ENCODE results near the gene AARS2.
A peak's percentile ranks its signal among the peaks of the same experiment; 100 is the strongest.

AARS2 gene

DNA sequence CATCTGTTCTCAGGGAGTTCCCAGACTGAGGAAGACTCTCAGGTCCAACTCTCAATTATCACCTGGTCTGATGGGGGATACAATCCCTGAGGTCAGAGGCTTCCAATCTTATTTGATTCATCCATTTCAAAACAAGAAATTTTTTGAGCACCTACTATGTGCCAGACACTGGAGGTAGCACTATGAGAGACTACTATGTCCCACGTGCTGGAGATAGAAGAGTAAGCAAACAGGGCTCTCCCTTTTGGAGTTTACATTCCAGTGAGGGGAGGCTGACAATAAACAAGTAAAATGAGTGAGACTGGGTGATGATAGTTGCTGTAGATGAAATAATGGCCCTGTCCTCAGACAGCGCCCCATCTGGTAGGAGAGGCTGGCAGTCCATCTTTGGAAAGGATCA, 26.4 kb downstream of the AARS2 start:
- DNase-seq, result no peak
- peaks cover 79% of the 10 kb centered on the region for H3K27me3 Mint-ChIP-seq
- H3K9me3 Mint-ChIP-seq, result no peaks in the 10 kb centered on the region
- no peaks in the 10 kb centered on the region for H3K36me3 Mint-ChIP-seq
- H3K4me1 Mint-ChIP-seq, result no peaks in the 10 kb centered on the region
- CTCF ChIA-PET, result no interaction called here
- H3K4me3 Mint-ChIP-seq, result no peak overlapping the region
- no peak overlapping the region for H3K27ac Mint-ChIP-seq

DNA sequence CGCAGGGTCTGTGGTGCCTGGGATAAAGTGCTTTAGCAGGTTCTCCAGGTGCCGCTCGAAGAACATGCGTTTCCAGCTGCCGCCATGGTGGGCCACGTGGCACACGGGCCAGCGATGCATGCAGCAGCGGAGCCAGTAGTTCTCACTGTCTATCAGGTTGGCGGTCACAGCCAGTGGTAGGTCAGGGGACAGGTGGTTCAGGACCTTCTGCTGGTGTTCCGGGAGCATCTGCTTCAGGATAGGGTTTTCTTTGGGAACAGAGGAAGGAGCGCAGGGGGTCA, 26.9 kb downstream of the AARS2 start:
- peaks cover 74% of the 10 kb centered on the region for H3K27me3 Mint-ChIP-seq
- CTCF ChIA-PET, result no interaction called here
- H3K27ac Mint-ChIP-seq, result no peak overlapping the region
- no peaks in the 10 kb centered on the region for H3K9me3 Mint-ChIP-seq
- no peaks in the 10 kb centered on the region for H3K4me1 Mint-ChIP-seq
- no peak for DNase-seq
- H3K36me3 Mint-ChIP-seq, result no peaks in the 10 kb centered on the region
- H3K4me3 Mint-ChIP-seq, result no peak overlapping the region

DNA sequence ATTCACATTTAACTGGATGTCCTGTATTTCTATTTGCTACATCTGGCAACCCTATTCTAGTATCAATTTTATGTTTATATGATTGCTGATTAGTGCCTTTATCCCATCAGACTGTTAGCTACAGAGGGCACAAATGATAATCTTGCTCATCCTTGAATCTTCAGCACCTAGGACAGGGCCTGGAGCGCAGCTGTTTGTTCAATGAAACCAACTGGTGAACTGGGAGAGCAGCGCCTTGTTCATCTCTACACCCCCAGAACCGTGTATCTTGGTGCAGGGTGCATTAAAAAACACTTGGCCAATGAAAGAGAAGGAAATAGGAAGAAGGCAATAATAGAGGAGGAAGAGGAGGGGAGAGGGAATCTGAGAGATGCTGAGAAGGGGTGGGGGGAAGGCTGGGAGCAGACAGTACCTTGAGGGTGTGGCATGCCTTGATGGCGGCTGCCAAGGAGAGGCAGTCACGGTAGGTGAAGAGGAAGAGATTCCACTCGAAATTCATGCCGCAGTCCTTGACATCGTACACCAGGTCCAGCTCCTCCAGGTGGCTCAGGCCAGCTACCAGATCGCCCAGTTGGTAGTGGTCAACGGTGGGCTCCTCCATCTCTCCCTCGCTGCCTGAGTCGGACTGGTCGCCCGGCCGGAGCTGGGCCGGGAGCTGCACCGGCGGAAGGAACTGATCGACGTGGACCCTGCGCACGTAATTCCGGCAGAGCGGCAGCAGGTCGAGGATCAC, 27.4 kb downstream of the AARS2 start:
- Mint-ChIP-seq H3K27me3 (peaks cover 71% of the 10 kb centered on the region), H3K27ac (no peak overlapping the region), H3K4me3 (no peak overlapping the region), H3K4me1 (no peaks in the 10 kb centered on the region), H3K36me3 (no peaks in the 10 kb centered on the region), H3K9me3 (no peaks in the 10 kb centered on the region)
- CTCF ChIA-PET, result no interaction called here
- peak; percentile 43 for DNase-seq

DNA sequence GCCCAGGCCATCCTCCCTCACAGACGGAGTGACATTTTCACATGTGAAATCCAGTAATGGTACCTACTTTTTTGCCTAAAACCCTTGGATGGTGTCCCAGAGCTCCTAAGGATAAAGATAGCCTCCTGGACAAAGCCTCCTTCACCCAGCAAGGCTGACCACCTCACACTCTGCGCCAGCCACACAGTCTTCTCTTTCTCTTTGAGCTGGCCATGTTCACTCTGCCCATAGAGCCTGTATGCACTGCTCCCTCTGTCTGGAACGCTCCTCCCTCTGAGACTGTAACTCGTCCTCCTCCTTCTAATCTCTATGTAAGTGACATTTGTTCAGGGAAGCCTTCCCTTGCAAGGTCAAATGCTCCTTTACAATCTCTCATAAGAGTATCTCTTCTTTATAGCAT, 28.3 kb downstream of the AARS2 start:
- Mint-ChIP-seq H3K36me3 (no peaks in the 10 kb centered on the region), H3K27ac (no peak overlapping the region), H3K9me3 (no peaks in the 10 kb centered on the region), H3K27me3 (peaks cover 71% of the 10 kb centered on the region), H3K4me1 (no peaks in the 10 kb centered on the region), H3K4me3 (no peak overlapping the region)
- CTCF ChIA-PET, result no interaction called here
- no peak for DNase-seq

DNA sequence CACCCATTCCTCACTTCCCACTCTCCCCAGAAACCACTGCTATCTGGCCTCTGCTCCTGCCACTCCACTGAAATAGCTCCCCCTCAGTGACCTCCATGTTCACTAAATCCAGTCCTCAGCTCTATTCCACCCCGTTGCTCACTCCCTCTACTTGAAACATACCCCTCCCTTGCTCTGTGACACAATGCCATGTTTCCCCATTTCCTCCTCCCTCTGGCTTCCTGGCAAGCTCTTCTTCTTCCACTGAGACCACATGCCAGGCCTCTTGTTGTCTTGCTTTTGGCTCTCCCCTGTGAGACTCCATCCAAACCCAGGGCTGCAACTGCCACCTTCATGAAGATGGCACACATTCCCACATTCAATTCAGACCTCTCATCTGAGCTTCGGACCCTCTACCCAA, 29.0 kb downstream of the AARS2 start:
- no peaks in the 10 kb centered on the region for H3K36me3 Mint-ChIP-seq
- CTCF ChIA-PET, result interaction anchor here (1.1 kb wide), 1 partner anchor 16 kb away, joined by 4 read pairs; no protein-coding TSS in a partner anchor
- no peak overlapping the region for H3K4me3 Mint-ChIP-seq
- no peaks in the 10 kb centered on the region for H3K4me1 Mint-ChIP-seq
- no peak overlapping the region for H3K27ac Mint-ChIP-seq
- H3K27me3 Mint-ChIP-seq, result peaks cover 72% of the 10 kb centered on the region
- DNase-seq, result no peak
- H3K9me3 Mint-ChIP-seq, result no peaks in the 10 kb centered on the region

DNA sequence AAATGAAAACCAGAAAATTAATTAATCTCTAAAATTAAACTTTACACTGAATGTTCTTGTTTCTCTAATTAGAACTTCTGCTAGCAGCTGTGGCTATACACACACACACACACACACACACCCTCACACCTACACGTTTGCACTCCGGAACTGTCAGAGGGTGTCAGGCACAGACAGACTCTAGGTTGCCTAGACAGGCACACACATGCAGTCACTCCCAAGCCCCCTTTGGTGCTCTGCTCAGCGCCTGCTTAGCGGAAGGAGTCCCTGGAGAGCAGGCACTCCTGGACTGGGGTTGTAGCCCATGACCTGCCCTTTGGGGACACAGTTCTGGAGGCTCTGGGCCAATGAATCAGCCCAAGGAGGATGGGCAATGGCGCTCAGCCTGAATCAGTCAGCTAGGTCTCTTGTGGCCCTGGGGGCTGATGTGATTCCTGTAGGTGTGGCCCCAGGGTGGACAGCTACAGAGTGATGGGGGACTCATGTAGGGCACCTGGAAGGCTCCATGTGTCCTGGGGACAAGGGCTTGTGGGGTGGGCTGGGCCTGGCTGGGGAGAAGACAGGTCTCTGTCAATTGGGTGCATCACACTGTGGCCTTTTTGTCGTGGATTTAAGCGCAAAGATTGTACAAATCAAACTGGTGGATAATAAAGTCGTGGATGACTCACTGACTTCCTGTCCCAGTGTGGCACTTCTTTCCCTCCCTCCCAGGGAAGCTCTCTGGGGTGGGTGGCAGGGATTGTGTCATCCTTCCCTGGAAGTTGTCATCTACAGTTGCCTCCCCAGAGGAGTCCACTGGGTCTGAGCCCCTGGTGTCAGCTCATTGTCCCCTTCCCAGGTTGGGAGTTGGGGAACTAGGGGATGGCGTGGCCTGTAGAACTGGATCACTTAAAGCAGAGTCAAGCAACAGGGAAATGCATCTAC, 34.1 kb downstream of the AARS2 start:
- peaks cover 5% of the 10 kb centered on the region for H3K4me1 Mint-ChIP-seq
- peaks cover 86% of the 10 kb centered on the region for H3K27me3 Mint-ChIP-seq
- no peak for DNase-seq
- H3K4me3 Mint-ChIP-seq, result no peak overlapping the region
- no peak overlapping the region for H3K27ac Mint-ChIP-seq
- CTCF ChIA-PET, result interaction anchor here (0.7 to 1.5 kb wide), 4 partner anchors 14 to 61 kb away, joined by 3 to 5 read pairs (median 4); no protein-coding TSS in a partner anchor
- H3K36me3 Mint-ChIP-seq, result no peaks in the 10 kb centered on the region
- no peaks in the 10 kb centered on the region for H3K9me3 Mint-ChIP-seq

DNA sequence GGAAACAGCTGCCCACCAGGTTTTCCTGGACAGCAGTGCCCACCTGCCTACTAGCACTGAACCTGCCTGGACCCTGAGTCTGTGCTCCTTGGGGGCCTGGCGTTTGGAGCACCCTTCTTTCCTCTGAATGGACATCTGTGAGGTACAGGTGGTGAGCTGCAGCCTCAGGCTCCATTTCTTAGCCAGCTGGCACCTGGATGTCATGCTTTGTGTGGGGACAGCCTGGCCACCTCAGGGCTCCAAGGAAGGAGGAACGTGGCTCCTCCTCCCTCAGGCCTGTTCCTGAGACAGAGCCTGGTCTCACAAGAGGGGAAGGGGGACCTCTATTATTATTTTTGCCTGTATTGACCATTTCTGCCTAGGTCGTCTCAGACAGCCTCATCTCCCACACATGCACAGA, 34.8 kb downstream of the AARS2 start:
- peaks cover 86% of the 10 kb centered on the region for H3K27me3 Mint-ChIP-seq
- H3K36me3 Mint-ChIP-seq, result no peaks in the 10 kb centered on the region
- CTCF ChIA-PET, result interaction anchor here (1.5 to 1.6 kb wide), 4 partner anchors 10 to 60 kb away, joined by 4 to 10 read pairs (median 4); no protein-coding TSS in a partner anchor
- H3K4me3 Mint-ChIP-seq, result no peak overlapping the region
- no peak overlapping the region for H3K27ac Mint-ChIP-seq
- no peak for DNase-seq
- peaks cover 5% of the 10 kb centered on the region for H3K4me1 Mint-ChIP-seq
- no peaks in the 10 kb centered on the region for H3K9me3 Mint-ChIP-seq

DNA sequence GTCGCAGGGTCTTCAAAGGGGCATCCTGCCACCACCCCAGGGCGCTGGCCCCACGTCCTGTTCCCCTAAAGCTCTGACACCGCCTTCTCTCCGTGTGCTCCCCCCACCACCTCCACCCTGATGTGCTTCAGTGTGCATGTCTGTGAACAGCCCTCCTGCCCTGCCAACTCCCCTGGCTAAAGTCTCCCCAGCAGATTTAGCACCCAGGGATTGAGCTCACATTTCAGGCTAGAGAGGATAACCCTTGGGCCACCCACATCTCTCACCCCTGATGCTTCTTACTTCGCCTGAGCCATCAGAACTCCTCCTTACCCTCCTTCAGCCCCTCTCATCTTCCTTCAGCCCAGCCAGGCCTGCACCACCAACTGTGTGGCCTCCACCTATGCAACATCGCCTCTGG, 35.4 kb downstream of the AARS2 start:
- Mint-ChIP-seq H3K9me3 (no peaks in the 10 kb centered on the region), H3K36me3 (no peaks in the 10 kb centered on the region), H3K4me3 (no peak overlapping the region), H3K27ac (no peak overlapping the region), H3K27me3 (peaks cover 86% of the 10 kb centered on the region), H3K4me1 (peaks cover 5% of the 10 kb centered on the region)
- no peak for DNase-seq
- CTCF ChIA-PET, result interaction anchor here (1.5 to 1.6 kb wide), 3 partner anchors 10 to 61 kb away, joined by 4 to 10 read pairs (median 5); no protein-coding TSS in a partner anchor

DNA sequence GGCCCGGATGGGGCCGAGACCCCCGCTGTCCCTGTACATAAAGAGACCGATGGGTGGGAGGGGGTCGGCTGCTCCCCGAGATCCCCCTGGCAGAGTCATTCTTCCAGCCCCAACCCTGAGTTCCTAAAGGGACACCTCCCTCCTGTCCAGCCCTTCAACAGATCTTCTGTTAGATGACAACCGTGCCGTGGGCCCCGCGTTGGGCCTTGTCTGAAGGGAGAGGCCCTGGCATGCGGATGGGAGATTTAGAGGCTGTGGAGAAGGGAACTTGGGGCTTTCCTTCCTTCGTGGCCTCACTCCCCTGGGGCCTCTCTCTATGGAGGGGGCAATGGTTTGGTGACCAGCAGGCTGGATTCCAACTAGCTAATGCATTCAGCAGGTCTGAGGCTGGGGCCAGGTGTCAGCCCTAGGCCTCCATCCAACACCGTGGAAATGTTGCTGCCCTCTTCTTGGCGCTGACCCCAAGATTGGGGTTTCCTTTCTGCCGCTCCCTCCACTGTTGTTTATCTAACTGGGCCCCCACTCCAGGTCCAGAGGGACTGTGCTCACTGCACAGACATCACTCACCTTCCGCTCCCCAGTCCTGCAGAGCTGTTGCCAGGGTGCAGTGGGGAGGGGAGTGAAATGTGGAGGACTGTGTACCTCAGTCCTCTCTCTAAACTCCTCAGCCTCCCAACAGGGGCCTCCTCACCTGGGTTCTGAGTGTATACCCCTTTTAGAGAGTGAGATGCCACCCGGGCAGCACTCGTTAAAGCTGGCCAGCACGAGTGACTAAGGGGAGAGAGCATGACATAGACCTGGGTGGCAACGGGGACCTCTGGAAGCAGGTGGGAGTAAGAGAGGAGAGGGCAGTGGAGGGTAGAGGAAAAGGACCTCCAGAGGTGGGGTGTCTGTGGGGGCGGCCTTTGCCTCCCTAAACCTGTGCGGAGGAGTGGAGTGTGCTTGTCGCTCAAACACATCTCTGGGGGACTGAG, 36.2 kb downstream of the AARS2 start:
- Mint-ChIP-seq H3K36me3 (no peaks in the 10 kb centered on the region), H3K9me3 (no peaks in the 10 kb centered on the region), H3K4me3 (no peak overlapping the region), H3K4me1 (peaks cover 5% of the 10 kb centered on the region), H3K27me3 (peaks cover 88% of the 10 kb centered on the region), H3K27ac (no peak overlapping the region)
- CTCF ChIA-PET, result interaction anchor here (1.5 to 1.6 kb wide), 2 partner anchors 9 to 61 kb away, joined by 5 to 10 read pairs; no protein-coding TSS in a partner anchor
- no peak for DNase-seq

DNA sequence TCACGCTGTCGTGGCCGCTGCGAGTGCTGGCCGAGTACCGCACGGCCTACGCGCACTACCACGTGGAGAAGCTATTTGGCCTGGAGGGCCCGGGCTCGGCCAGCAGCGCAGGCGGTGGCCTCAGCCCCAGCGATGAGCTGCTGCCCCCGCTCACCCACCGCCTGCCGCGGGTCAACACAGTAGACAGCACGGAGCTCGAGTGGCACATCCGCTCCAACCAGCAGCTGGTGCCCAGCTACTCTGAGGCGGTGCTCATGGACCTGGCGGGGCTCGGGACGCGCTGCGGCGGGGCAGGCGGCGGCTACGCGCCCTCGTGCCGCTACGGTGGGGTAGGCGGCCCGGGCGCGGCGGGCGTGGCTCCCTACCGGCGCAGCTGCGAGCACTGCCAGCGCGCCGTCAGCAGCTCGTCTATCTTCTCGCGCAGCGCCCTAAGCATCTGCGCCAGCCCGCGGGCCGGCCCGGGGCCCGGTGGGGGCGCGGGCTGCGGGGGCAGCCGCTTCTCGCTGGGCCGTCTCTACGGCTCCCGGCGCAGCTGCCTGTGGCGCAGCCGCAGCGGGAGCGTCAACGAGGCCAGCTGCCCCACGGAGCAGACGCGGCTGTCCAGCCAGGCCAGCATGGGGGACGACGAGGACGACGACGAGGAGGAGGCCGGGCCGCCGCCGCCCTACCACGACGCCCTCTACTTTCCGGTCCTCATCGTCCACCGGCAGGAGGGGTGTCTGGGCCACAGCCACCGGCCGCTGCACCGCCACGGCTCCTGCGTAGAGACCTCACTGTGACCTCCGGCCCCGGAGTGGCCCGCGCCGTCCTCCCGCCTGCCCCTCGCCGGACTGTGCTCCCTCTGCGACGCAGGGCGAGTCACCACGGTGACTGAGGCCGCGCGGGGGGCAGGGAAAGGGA, 37.1 kb downstream of the AARS2 start:
- peaks cover 9% of the 10 kb centered on the region for H3K4me1 Mint-ChIP-seq
- H3K27ac Mint-ChIP-seq, result no peak overlapping the region
- no peaks in the 10 kb centered on the region for H3K9me3 Mint-ChIP-seq
- peak; percentile 53 for DNase-seq
- H3K27me3 Mint-ChIP-seq, result peaks cover 97% of the 10 kb centered on the region
- CTCF ChIA-PET, result interaction anchor here (1.0 kb wide), 1 partner anchor 29 kb away, joined by 3 read pairs; no protein-coding TSS in a partner anchor
- H3K36me3 Mint-ChIP-seq, result no peaks in the 10 kb centered on the region
- no peak overlapping the region for H3K4me3 Mint-ChIP-seq

DNA sequence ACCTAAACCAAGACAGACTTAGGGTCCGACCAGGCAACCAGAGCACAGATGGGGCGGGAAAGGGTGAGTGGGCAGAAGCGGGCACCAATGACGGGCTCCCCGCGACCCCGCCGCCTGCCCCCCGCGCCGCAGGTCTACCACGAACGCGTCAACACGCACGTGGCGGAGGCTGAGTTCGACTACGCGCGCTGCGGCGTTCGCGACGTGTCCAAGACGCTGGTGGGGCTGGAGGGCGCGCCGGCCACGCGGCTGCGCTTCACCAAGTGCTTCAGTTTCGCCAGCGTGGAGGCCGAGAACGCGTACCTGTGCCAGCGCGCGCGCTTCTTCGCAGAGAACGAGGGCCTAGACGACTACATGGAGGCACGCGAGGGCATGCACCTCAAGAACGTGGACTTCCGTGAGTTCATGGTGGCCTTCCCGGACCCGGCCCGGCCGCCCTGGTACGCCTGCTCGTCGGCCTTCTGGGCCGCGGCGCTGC, 37.8 kb downstream of the AARS2 start:
- H3K9me3 Mint-ChIP-seq, result no peaks in the 10 kb centered on the region
- no peak for DNase-seq
- CTCF ChIA-PET, result interaction anchor here (1.0 kb wide), 1 partner anchor 30 kb away, joined by 3 read pairs; no protein-coding TSS in a partner anchor
- no peaks in the 10 kb centered on the region for H3K36me3 Mint-ChIP-seq
- H3K4me3 Mint-ChIP-seq, result no peak overlapping the region
- H3K4me1 Mint-ChIP-seq, result peaks cover 9% of the 10 kb centered on the region
- peaks cover 96% of the 10 kb centered on the region for H3K27me3 Mint-ChIP-seq
- no peak overlapping the region for H3K27ac Mint-ChIP-seq

DNA sequence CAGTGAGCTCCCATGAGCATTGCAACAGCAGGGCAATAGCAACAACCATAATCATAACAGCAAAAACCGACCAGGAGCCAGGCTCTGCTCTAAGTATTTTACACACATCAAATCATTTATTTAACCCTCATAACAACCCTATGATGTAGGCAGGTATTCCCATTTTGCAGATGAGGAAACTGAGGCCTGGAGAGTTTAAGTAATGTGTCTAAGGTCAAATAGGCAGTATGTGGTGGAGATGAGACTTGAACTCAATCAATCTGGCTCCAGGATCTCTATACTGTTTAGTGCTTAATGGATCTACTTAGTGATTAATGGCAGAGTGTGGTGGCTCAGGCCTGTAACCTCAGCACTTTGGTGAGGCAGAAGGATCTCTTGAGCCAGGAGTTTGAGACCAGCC, 39.5 kb downstream of the AARS2 start:
- Mint-ChIP-seq H3K36me3 (no peaks in the 10 kb centered on the region), H3K4me1 (peaks cover 18% of the 10 kb centered on the region), H3K9me3 (no peaks in the 10 kb centered on the region), H3K27ac (no peak overlapping the region), H3K27me3 (peaks cover 96% of the 10 kb centered on the region), H3K4me3 (no peak overlapping the region)
- CTCF ChIA-PET, result interaction anchor here (1.6 kb wide), 1 partner anchor 32 kb away, joined by 5 read pairs; no protein-coding TSS in a partner anchor
- no peak for DNase-seq

Measured in activated naive CD4-positive, alpha-beta T cell treated with anti-CD3 and anti-CD28 coated beads, Interleukin-2, amount 10 ng/mL, durations not matched to agents 7 days and 5 days (primary cell).